GM06990 (cell line): ENCODE results near the gene AFAP1.

Experiments
- DNase-seq: peaks from one replicate; pipeline ENCODE4 v3.0.0-alpha.2; 2011; ENCODE audit not compliant: insufficient read length; ENCODE audit errors: extremely low read depth
- H3K27me3 ChIP-seq: replicated peaks from 2 replicates; pipeline ENCODE4 v1.6.0; 2011; ENCODE audit warnings: low read length; ENCODE audit not compliant: control insufficient read depth, insufficient read depth
- H3K36me3 ChIP-seq: 2 replicates; pipeline ENCODE4 v1.5.1; 2011; ENCODE audit warnings: low read length; ENCODE audit not compliant: control insufficient read depth, insufficient read depth
- H3K4me3 ChIP-seq: replicated peaks from 2 replicates; pipeline ENCODE4 v1.5.1; 2011; ENCODE audit warnings: low read depth, mild to moderate bottlenecking, control low read depth, low read length
- CTCF ChIP-seq: IDR thresholded peaks from 2 replicates; pipeline ENCODE4 v1.5.1; 2011; ENCODE audit warnings: low read length, control low read depth, mild to moderate bottlenecking, inconsistent platforms; ENCODE audit not compliant: insufficient read depth, poor library complexity, severe bottlenecking

The AFAP1 gene

GRCh38 chr4:7757501-7758471, 181.9 kb downstream of the AFAP1 start:
- TF ChIP-seq CTCF = no peak
- no peak for DNase-seq
- Histone ChIP-seq H3K27me3 (no peaks in the 10 kb centered on the region; the same call in 1 of the 2 replicates), H3K36me3 (no peaks in the 10 kb centered on the region), H3K4me3 (no peak overlapping the region)

GRCh38 chr4:7756561-7757355, 182.9 kb downstream of the AFAP1 start:
- H3K27me3 ChIP-seq = no peaks in the 10 kb centered on the region; the same call in 1 of the 2 replicates
- H3K36me3 ChIP-seq = no peaks in the 10 kb centered on the region
- TF ChIP-seq CTCF = no peak
- DNase-seq = no peak
- H3K4me3 ChIP-seq = no peak overlapping the region

- Histone ChIP-seq H3K4me3 (no peak overlapping the region), H3K36me3 (no peaks in the 10 kb centered on the region), H3K27me3 (no peaks in the 10 kb centered on the region; the same call in 1 of the 2 replicates)
- no peak for TF ChIP-seq CTCF
- no peak for DNase-seq
These were observed 183.6 kb downstream of the AFAP1 start for GRCh38 chr4:7756071-7756470.

- Histone ChIP-seq H3K27me3 (no peaks in the 10 kb centered on the region; the same call in 1 of the 2 replicates), H3K4me3 (no peak overlapping the region), H3K36me3 (no peaks in the 10 kb centered on the region)
- DNase-seq = no peak
- no peak for TF ChIP-seq CTCF
These were observed 184.1 kb downstream of the AFAP1 start for GRCh38 chr4:7755561-7755960.

GRCh38 chr4:7754565-7755262, 184.9 kb downstream of the AFAP1 start:
- Histone ChIP-seq H3K27me3 (no peaks in the 10 kb centered on the region; the same call in 1 of the 2 replicates), H3K36me3 (no peaks in the 10 kb centered on the region), H3K4me3 (no peak overlapping the region)
- no peak for DNase-seq
- no peak for TF ChIP-seq CTCF
